GM21423 (cell line): ENCODE data around the gene RXRA.
"Not testable (repeated sequence)": the region's sequence is repeated elsewhere in the genome, so short reads cannot be mapped to it uniquely, and the experiment has no call there.

ENCODE experiments used
- ATAC-seq: cut with Tn5 transposase; IDR thresholded peaks from one replicate; pipeline ENCODE4 v1.9.1; 2021; ENCODE audit warnings: mild to moderate bottlenecking, moderate library complexity; ENCODE audit not compliant: unreplicated experiment

The RXRA gene

DNA sequence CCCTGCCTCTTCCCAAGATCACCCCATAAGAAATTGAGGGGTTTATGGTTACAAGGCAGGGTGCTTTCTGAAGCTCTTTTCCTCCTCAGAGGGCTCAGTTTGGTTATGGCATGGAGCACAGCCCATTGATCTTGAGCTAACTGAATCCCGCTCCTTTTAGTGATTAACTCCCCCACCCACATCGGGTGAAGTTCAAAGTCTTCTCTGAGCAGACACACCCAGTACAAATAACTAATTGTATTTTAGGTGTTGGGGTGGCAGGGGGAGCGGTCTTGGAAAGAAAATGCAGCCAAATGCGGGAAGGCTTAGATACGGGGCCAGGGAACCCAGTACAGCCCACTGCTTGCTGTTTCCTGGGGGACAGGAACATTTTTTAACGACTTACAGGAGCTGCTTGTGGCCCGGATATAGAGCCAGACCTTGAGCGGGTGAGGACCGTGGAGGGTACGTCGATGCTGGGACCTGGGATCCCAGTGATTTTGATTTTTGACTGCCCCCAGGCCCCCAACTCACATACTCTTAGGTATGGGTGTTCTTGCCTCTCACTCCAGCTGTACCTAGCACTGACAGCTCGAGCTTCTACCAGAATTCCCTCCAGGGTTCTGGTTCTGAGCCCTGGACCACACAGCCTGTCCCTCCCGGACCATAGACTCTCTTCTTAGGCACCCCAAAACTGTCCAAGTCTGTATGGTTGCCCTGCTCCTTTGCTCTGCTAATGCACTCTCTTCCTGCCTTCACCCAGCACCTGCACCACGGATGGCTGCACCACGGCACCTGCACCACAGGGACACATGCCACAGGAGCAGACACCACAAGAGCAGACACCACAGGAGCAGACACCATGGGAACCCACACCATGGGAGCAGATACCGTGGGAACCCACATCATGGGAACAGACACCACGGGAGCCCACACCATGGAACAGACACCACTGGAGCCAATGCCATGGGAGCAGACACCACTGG is 18.3 kb upstream of the RXRA start:
- no peak for ATAC-seq

DNA sequence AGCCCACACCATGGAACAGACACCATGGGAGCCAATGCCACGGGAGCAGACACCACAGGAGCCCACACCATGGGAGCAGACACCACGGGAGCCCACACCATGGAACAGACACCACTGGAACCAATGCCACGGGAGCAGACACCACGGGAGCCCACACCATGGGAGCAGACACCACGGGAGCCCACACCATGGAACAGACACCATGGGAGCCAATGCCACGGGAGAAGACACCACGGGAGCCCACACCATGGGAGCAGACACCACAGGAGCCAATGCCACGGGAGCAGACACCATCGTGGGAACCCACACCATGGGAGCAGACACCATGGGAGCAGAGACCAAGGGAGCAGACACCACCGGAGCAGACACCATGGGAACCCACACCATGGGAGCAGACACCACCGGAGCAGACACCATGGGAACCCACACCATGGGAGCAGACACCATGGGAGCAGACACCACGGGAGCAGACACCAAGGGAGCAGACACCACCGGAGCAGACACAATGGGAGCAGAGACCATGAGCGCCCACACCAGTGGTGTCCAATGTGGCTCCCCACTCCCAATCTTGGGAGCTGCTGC is 17.5 kb upstream of the RXRA start:
- ATAC-seq: not testable (repeated sequence)

DNA sequence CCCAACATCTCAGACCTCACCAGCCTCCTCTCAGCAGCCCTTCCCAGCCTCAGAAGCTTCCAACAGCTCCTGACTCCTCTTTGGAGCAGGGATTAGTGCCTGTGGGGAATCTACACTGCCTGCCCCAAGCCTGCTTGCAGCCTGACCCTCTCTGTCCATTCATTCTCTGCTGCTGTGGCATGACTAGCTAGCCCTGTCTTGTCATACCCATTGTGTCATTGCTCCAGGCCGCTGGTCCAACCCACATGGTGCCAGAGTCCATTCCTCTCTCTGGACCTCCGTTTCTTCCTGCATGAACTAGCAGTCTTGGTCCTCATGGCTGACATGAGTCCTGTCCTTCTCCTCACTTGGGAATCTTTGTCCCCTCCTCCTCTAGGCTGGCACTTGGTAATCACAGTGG is 12.8 kb upstream of the RXRA start:
- ATAC-seq: no peak

DNA sequence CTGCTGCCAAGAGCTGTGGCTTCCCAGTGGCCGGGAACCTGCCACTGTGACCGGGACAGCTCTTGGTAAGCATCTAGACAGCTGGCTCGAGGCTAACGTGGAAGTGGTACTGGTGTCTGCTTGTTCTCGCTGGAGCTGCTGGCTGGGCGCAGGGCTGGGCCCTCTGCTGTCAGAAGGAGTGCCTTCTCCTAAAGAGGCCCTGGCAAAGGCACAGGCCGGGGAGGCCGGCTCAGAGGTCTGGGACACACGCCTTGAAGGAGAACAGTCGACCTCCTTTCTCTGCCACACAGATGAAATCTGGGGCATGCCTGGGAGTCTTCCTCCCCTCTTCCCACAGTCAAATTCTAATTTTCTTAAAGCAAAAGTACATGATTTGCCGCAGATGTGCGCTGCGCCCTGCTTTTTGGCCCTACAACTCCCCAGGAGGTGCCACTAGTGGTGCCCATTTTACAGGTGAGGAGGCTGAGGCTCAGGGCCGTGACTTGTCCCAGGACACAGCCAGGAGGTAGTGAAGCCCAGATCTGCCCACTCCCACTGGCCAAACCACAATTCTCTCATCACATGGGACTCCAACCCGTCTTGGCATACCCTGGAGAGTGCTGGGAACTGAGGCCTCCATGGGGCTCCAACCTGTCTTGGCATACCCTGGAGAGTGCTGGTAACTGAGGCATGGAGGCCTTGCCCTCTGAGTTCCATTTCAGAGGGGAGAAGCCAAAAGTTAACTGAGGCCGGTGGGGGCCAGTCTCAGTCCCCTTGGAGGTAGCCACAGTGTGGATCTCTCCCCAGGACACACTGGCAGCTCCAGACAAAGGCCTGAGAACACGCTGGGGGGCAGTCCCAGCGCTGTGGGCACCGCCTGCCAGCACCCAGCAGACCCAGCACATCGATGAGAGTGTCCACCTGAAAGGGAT is 12.0 kb upstream of the RXRA start:
- ATAC-seq: no peak

DNA sequence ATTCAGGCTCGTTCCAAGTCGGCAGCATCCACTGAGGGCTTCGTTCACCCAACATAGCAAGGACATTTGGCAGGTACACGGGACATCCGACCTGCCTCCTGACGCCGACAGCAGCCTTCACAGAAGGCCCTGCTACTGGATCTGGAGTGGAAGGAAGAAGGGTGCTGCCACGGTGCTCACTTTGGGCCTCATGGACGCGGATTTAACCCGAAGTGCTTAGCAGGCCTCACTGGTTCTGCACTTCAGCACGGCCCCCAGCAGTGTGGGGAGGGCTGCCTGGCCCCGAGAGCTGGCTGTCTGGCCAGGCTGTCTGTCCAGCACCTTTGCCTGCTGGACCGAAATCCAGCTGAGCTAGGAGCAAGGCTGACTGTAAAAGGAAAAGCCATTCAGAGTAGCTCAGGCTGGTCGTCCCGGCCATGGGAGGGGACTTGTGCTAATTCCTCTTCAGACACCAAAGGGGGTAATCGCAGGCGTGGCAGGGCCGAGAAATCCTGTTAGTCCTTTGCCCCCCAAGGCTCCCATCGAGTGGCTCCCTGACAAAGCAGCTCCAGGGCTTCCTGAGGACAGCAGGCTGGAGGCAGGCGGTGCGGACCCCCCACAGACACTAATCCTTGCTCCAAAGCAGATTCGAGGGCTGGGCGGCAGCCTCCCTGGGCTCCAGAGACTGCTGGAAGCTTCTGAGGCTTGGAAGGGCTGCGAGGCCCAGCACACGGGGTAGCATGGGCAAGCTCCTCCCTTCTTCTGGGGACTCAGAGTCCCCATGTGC is 11.1 kb upstream of the RXRA start:
- no peak for ATAC-seq

DNA sequence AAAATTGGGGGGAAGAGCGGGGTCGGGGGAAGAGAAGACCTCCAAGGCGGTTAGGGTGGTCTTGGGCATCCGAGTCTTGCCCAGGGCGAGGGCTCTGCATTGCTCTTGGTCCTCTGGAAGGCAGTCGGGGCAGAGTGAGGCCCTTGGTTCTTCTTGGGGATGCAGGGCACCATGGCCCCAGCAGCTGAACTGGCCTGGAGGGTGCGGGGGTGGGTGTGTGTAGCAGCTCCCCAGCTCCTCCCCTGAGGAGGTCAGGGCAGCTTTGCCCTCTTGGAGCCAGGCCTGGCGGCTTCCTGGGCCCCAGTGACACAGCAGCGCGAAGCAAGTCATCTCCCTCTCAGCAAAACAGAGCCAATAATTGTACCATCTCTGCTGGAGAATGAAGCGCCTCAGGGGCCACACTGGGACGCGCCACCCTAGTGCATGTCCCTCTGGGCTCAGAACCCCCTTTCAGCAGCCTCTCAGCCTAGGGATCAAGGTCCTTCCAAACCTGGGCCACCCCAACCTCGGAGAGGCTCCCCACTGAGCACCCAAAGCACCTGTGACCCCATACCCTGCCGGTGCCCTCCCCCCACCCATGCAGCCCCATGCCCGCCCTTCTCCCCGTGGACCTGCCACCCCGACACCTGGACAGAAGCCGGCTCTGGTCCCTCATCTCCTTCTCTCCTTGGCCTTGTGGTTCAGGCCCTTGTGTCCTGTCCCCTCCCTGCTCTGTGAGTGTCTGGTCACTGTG is 10.4 kb upstream of the RXRA start:
- ATAC-seq: no peak

DNA sequence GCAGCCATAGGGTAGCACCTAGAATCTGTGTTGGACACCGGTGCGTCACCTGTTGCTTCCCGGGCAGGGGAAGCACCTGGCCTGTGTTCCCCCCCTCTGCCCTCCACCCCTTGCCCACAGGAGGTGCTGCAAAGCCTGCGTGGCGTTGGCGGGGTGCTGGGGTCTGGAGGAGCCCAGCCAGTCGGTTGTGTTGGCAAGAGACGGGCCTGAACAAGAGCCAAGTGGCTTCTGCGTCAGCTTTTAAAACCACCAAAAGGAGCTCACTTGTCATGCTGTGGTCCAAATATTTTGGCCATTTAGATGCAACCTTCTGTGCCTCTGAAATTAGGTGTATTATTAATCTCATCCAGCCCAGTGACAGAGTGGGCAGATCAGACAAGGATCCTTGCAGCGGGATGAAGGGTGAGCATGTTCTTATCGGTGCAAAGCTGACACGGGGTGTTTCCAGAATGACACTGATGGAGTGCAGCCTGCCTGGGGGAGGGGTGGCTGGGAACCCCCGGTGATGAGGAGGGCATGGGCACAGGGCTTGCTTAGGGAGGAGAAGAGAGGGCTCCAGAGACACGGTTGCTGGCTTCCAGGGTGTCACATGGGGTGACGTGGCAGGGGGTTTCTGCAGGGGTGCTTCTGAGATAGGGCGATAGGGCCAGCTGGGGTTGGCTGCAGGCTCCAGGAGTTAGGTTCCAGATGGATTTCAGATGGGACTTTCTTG is 9.7 kb upstream of the RXRA start:
- no peak for ATAC-seq

DNA sequence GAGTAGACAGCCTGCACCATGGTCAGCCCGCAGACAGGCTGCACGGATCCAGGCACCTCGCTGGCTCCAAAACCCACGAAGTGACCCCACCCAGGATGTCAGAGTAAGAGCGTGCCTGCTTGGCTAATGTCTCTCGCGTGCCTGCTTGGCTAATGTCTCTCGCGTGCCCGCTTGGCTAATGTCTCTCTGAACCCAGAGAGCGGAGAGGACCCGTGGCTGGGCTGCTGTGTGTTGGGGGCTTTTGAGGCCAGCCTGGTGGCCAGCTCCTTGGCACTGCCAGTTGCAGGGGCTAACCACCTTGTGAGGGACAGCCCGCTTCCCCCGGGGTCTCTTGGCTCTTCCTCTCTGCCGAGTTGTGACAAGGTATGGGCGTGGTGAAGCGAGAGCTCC is 8.9 kb upstream of the RXRA start:
- ATAC-seq: no peak

DNA sequence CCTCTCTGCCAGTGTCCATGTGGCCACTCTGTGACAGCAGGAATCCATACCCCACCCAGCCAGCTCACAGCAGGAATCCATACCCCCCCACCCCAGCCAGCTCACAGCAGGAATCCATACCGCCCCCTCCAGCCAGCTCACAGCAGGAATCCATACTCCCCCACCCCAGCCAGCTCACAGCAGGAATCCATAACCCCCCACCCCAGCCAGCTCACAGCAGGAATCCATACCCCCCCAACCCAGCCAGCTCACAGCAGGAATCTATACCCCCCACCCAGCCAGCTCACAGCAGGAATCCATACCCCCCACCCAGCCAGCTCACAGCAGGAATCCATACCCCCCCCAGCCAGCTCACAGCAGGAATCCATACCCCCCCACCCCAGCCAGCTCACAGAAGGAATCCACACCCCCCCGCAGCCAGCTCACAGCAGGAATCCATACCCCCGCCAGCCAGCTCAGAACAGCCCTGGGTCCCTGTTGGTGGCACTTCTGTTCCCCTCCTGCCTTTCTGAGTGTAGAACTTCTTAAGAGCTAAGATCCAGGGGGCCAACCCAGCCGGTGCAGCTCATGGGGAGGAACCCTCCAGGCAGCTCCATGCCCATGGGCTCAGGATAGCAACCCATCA is 8.4 kb upstream of the RXRA start:
- no peak for ATAC-seq

DNA sequence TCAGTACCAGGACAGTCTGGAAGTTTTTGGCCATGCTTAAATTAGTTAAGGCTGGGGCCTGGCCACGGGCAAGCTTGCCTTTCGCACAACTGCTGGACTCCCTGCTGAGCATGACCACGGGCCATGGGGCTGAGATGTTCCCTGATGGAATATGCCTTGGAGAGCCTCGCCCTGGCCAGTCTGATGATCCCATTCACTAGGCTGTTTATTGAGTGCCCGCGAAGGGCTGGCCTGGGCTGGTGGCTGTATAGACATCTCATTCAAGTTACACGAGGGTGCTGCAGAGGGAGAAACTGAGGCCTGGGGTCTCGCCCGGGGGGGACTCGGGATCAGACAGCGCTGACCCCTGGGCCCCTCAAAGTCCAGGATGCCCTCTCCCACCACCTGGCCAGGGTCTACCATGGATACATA is 7.8 kb upstream of the RXRA start:
- ATAC-seq: no peak

DNA sequence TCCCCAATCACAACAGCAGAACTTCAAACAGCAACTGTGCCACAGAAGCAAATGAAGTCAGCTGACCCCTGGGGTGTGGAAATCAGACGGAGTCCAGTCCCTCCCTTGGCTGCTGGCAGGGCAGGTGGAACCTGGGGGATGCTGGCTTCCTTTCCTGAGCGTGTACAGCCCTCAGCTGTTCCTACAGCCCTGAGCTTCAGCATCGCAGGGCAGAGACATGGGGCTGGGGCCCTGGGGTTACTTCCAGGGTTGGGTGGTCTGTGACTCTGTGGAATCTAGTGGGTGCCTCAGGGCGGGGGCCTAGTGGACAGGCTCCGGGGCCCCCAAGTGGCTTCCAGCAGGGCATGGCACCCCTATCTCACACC is 7.3 kb upstream of the RXRA start:
- no peak for ATAC-seq

DNA sequence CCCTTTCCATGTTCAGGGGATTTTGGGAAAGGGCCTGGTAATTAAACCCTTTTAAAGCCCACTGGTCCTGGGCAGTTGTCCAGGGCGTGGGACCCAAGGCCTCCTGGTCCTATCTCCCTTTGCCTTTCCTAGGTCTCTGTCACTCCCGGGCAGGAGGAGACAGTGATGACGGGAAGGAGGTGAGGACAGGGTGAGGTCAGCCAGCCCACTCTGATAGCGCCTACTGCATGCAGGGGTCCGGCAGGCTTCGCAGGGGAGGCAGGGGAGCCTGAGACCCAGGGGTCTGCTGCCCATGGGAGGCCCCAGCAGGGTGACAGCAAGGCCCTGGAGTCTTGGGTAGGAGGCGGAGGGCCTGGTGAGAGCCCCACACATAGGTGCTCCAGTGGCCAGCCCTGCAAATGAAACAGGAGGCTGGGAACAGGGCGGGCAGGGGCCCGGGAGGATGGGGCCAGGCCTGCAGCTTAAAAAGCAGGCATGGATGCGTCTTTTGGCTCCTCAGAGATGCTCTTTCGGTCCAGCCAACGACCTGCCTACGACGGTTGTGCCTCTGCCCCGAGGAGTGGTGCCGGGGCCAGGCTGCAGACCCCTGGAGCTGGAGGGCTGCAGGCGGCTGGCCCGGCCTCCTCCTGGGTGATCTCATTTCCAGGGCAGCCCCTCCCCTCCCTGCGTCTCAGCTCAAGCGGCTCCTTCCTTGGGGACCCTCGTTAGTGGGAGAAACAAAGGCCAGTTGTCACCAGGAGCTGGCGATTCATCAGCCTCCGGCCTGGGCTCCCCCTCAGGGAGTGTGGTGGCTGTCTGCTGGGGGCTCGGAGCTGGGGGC is 6.7 kb upstream of the RXRA start:
- ATAC-seq: no peak

DNA sequence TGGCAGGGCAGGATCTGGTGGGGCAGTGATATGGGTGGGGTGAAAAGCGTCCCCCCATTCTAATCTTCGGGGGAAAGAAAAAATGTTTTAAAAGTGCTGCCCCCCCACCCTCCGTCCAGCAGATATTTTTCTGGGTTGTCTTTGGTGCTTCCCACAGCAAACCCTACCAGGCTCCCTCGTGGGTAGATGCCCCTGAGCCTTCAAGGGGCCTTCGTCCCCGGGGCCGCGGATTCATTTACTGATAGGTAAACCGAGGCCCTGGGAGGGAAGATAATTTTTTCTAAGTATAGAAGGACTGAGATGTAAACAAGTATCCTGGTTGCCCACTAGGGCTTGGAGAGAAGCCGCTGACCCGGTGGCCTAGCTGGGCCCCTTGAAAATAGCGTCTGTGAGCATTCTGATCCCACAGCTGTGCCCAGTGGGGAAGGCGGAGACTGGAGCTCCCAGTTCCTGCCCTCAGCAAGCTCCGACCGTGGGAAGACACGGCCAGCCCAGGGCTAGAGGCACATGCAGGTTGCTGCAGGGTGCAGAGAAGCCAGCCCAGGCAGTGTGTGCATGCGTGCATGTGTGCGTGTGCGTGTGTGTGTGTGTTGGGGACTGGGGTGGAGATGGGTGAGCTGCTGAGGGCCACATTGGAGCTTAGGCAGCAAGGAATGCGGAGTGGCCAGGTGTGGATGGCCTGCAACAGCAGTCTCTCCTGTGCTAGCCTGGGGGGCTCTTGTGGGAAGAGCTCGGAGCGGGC is 6.0 kb upstream of the RXRA start:
- no peak for ATAC-seq

DNA sequence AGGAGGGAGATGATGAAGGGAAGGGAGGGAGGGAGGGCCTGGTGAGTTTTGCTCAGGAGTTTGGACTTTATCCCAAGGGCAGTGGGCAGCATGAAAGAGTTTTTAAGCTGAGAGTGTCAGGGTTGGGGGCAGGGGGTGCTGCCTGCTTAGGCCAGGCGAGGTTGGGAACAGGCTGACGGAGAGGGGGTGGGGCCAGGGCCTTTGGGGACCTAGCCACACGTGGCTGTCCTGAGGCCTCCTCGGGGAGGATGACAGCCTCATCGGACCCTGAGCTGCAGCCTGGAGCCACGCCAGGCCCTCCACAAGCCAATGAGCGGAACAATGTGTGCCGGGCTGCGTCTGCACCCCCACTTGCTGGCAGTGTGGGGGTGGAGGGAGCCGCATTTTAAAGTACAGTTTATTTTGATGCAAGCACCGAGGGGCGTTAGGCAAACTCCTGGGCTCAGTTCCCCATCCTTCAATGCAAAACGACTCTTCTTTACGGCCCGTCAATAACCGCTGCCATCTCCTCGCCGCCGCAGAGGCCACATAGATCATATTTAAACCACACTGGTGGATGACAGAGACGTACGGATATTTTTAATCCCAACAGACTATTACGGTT is 5.3 kb upstream of the RXRA start:
- no peak for ATAC-seq

DNA sequence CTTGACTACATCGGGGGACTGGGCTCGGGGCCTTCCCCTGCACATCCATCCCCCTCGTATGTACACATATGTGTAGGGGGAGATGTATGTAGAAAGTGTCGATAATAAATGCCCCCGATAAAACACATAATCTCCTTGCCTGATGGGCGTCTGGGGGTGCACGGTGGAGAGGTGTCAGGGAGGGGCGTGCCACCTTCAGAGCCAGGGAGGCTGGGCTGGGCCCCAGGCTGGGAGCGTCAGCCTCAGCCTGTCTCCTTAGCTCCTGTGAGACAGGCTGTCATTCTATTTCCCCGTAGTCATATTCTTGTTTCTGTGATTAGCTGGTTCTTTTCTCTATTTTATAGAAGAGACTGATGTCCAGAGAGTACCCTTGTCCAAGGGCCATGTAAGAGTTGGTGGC is 4.7 kb upstream of the RXRA start:
- ATAC-seq: no peak

DNA sequence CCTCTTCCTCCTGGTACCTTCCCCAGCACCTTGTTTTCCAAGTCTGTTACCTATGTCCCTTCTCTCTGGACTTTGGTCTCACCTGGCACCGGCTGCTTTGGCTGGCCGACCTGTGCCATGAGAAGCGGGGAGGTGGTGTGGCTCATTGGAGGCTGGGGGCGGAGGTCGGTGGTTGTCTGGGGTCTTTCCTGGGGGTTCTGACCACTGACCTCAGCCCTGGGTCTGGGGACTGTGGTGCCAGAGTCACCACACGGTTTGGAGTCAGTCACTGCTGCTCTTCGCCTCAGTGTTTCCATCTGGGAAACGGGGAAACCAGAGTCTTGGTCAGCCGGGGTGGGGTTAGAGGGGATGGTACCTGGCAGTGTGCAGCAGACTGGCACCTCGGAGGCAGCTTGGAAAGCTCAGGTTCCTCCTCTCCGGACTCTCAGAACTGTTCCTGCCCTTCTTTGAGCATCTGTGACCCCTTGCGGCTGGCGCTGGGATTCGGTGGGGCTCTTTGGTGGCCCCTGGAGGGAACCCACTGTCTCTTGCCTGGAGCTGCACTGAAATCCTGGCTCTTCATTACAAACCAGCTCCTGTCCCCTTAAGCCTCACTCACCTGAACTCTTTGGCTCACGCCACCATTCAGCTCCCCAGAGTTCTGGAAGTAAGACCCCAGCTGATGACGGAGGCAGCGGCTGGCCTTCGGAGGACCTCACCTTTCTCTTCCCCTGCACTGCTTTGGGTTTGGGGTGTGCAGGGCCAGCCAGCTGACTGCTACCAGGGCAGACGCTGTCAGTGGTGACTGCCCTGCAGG is 4.1 kb upstream of the RXRA start:
- ATAC-seq: no peak
